Activated CD8-positive, alpha-beta memory T cell treated with anti-CD3 and anti-CD28 coated beads for 4 hours (primary cell): ENCODE measurements around the gene TRIOBP.

Source experiments
- DNase-seq, 2 donors: peaks; one replicate each; pipeline ENCODE4 v3.0.0-alpha.2; 2020; ENCODE audit warnings: low read depth in 2 of 2

The TRIOBP gene

GRCh38 chr22:37664249-37665101, 32.4 kb upstream of the TRIOBP start:
- DNase-seq, result no peak

DNA sequence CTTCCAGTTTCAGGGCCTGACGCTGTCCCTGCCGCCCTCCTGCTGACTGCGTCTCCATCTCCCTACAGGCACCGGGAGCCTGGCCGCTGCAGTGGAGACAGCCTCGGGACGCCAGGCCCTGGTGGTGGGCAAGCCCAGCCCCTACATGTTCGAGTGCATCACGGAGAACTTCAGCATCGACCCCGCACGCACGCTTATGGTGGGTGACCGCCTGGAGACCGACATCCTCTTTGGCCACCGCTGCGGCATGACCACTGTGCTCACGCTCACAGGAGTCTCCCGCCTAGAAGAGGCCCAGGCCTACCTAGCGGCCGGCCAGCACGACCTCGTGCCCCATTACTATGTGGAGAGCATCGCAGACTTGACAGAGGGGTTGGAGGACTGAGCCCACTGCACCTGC, 31.4 kb upstream of the TRIOBP start:
- DNase-seq, result no peak

DNA sequence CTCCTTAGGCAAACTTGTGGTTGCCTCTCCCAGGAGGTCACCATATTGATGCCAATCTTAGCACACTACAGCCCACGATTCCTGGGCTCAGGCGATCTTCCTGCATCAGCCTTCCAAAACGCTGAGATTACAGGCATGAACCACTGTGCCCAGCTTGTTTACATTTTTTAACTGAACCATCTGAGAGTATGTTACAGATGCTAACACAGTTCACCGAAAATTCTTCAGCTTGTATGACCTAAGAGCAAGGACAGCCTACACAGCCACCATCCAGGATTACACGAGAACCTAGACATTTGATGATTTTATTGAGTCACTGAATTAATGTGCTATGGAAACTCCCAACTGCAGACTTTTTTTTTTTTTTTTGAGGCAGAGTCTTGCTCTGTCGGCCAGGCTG, 27.3 kb upstream of the TRIOBP start:
- DNase-seq, result no peak

DNA sequence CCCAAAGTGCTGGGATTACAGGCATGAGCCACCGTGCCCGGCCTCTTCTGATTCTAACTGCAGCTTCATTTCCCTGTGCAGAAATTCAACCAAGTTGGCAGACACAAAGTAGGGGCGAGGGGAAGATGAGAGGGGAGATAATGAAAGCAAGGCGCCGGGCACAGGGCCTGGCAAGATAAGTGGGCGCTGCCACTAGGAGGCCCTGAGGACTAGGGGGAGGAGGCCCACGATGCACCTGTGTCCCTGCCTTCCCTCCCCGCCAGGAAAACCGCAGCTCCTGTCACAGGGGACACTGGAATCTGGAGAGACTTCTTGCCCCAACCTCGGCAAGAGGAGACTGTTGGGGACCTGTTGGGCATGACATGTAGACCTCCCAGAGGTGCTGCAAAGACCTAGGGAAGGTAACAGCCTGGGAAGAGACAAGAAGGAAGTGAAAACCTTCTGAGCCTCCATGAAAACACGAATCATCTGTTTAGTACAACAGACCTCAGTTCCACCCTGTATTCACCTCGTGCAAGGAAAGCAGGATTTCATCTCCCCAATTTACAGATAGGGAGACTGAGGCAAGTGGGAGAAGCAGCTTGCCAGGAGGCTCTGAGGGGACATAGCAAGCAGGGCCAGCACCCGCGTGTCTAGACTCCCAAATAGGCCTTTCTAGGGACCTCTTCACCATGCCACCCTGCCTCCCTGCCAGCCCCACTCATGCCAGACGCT, 24.5 kb upstream of the TRIOBP start:
- DNase-seq, result no peak

DNA sequence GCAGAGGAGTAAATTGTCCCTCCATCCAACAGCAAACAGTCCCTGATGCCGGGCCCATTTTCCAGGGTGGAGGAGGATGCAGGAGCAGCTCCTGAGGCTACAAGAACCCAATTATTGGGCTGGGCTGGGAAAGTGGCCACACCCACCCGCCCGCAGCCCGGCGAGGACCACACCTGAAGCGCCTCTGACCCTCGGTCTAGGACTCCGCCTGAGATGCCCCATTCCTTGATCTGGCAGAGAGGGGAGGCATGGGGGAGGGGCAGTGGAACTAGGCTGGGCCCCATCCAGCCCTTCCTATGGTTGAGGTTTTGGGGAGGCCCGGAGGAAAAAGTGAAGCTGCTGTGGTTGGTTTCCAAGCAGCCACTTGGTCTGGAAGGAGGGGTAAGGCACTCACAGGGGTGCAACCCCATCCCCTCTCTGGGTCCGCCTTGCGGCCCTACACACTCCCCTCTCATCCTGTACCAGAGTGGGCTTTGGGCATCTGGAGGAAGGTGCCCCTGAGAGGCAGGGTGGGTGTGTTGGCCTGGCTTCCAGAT, 23.9 kb upstream of the TRIOBP start:
- no peak for DNase-seq

DNA sequence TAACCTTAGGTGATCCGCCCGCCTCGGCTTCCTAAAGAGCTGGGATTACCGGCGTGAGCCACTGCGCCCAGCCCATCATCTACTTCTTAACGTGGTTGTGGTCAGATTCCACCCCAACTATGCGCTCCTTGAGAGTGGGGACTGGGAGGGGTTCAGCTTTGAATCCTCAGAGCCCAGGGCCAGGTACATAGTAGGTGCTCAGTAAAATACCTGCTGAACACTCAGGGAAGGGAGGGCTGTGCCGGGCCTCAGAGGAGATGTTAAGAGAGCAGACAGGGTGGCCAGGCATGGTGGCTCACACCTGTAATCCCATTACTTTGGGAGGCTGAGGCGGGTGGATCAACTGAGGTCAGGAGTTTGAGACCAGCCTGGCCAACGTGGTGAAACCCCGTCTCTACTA, 22.6 kb upstream of the TRIOBP start:
- DNase-seq, result no peak

DNA sequence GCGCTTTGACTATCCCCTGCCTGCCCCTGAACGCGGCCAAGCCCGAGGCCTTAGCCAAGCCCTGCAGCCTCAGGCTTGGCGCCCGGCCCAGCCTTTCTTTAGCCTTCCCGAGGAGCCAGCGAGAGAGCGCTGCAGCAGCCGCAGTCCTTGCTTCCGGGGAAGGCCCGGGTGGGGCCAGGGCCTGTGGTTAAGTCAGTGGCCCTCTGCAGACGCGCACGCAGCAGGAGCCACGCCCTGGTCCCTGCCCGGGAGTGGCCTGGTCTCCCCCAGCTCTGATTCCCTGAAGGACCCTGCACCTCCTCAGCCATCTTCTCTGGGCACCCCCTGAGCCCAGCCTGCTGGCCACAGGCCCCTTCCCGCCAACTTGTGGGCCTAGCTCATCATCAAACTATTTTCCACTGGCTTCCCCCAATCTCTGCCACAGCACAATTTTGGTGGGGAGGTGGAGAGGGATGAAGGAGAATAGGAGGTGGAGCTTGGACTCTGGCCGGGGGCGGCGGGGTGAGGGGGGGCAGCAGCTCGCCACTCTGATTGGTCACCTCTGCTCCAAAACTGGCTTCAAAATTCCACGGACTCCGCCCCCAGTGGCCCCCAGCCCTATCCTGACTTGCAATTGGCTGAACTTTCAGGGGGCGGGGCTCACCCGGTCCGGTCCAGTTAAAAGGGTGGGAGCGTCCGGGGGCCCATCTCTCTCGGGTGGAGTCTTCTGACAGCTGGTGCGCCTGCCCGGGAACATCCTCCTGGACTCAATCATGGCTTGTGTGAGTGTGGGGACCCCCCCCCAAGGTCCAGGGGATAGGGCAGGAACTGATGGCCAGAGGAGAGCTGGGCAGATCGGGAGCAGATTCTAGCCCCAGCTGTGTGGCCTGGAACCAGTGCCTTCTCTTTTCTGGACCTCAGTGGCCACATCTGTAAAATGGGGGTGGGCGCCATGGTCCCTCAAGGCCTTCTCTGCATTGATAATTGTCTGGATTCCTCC, 21.6 kb upstream of the TRIOBP start, which contains the start of gene LGALS1:
Gene LGALS1, plus strand, starts transcription at position 686 of the 979 bp plus-strand sequence. Its CDS starts 67 bp downstream, at position 753.
- peak in 1 of 2 donors; percentile 39 for DNase-seq

DNA sequence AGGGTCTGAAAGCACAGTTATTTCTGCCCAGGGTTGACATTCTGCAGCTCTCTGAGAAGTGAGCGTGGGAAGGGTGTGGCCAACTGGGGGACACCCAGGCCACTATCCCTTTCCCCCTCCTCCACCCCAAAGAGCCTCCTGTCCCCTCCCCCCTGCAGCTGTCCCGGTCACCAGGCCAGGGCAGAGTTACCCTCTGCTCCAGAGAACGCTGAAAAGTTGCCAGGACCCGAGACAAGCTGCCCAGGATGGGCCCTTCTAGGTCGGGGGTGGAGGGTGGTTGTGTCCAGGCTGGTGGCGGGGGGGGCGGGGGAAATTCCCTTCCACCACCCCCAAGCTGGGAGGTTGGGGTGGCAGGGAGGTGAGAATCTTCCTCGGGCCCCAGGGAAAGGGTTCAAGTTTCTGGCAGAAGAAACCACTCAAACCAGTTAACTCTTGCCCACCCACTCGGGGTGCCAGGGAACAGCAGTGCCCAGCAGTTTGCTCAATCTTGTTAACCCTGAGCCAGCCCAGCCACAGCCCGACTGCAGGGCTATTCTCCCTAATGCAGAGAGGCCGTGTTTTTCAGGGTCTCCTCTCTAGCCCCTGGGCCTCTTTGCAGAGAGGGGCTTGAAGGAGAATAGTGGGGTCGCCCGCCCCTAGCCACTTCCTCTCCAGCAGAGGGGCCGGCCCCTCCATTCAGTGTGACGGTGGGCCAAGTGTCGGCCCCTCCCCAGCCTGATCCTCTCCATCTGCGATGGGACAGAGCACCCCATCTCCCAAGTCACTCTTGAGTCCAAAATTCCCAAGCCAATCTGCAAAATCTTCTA, 20.7 kb upstream of the TRIOBP start:
- no peak for DNase-seq

DNA sequence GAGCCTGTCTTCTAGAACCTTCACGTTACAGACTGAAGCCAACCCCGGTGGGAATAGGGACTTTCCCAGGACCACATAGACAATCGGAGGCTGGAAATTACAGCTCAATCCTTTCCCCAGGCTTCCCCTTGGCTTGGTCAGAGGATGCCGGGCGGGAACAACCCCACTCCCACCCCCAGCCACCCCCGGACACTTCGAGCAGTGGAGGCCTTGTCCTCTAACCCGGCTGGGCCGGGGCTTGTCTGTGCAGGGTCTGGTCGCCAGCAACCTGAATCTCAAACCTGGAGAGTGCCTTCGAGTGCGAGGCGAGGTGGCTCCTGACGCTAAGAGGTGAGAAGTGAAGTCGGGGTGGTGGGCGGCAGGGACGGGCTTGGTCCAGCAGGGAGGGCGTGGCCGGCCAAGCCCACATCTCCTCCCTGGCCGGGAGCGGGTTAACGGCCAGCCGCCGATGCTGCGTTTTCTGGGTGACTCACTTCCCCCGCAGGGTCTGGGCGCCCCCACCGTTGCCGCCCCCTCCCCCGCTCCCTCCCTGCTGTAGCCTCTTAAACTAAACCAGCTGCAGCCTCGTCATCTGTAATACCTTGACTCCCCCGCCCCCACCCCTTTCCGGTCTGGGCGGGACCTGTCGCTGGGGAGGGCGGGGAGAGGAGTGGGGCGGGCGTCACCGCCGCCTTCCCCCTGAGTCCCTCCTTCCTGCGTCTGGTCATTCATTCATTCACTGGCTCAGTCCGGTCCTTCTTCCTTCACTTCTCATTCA, 19.9 kb upstream of the TRIOBP start:
- peak; percentile 89 to 94 for DNase-seq

DNA sequence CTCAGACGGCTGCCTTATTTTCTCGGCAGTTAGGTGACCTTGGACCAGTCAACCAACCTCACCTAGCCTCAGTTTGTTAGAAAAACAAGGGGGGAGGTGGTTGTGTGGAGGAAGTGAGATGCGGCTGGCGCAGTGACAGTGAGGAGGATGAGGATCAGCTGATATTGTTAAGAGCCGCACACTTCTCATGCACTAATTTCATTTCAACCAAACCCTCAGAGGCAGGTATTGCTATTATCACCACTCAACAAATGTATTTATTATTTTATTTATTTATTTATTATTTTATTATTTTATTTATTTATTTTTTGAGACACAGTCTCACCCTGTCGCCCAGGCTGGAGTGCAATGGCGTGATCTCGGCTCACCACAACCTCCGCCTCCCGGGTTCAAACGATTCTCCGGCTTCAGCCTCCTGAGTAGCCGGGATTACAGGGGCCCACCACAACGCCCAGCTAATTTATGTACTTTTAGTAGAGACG, 19.3 kb upstream of the TRIOBP start:
- DNase-seq, result no peak

DNA sequence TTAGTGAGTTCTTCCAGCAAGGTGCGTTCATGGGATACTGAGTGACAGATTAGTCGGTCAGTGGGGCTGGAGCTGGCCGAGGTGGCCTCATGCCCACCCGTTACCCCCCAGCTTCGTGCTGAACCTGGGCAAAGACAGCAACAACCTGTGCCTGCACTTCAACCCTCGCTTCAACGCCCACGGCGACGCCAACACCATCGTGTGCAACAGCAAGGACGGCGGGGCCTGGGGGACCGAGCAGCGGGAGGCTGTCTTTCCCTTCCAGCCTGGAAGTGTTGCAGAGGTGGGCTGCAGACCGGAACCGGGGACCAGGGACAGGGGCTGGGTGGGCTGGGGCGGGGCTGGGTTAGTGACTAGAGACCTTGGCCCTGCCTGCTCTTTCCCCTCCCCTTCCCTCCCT, 18.5 kb upstream of the TRIOBP start:
- no peak for DNase-seq

DNA sequence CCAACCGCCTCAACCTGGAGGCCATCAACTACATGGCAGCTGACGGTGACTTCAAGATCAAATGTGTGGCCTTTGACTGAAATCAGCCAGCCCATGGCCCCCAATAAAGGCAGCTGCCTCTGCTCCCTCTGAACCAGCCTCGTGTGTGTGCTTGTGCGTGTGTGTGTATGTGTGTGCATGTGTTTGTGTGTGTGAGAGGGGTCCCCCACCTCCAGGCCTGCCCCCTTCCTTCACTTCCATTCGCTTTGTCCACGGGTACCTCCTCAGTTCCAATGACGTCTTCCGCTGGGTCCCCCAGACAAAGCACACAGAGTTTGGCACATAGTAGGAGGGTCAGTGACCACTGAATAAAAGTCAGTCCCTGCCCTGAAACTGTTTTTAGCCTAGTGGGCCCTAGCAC, 17.2 kb upstream of the TRIOBP start:
- no peak for DNase-seq

- no peak for DNase-seq
These were observed 16.5 kb upstream of the TRIOBP start for GRCh38 chr22:37680191-37680851.

DNA sequence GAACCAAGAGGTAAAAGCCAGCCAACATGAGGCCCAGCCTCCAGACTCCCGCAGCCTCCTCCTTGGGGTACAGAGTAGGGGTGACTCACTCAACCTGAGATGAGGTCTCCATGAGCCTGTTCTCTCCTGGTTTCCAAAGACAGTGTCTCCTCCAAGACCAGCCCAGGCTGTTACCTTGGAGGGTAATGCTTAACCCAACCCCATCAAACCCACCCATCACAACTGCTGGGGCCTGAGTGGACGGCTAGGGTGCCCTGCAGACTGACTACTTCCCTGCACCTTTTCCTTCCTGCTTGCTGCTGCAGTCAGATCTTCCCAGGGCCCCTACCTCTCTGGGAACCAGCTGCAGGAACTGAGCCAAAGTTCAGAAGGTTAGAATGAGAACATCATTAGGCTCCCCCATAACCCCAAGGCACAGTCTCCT, 15.8 kb upstream of the TRIOBP start:
- no peak for DNase-seq

- DNase-seq, result peak in 1 of 2 donors; percentile 57
These were observed 15.2 kb upstream of the TRIOBP start for GRCh38 chr22:37681556-37682049.

DNA sequence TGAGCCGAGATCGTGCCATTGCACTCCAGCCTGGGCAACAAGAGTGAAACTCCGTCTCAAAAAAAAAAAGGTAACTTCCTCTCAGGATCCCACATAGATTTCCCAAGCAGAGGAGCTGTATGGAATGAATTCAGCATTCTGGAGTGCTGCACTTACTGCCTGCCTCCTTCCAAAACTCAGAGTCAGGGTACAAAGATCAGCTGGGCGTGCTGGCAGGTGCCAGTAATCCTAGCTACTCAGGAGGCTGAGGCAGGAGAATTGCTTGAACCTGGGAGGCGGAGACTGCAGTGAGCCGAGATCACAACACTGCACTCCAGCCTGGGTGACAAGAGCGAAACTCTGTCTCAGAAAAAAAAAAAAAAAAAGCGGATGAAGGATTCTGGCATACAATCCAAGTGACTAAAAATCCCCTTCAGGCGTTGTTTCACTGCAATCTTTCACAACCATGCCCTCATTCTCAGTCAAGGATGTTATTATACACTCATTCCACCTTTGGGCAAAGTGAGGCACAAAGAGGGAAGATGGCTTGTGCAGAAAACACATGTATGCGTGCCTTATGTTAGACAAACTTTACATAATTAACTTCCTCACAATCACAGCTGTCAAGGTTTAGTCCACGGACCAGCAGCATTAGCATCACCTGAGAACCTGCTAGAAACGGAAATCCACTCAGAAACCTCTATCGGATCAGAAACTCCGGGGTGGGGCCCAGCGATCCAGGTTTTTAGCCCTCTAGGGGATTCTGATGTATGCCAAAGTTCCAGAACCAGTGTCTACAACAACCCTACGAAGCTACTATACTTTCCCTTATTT, 11.8 kb upstream of the TRIOBP start:
- no peak for DNase-seq

DNA sequence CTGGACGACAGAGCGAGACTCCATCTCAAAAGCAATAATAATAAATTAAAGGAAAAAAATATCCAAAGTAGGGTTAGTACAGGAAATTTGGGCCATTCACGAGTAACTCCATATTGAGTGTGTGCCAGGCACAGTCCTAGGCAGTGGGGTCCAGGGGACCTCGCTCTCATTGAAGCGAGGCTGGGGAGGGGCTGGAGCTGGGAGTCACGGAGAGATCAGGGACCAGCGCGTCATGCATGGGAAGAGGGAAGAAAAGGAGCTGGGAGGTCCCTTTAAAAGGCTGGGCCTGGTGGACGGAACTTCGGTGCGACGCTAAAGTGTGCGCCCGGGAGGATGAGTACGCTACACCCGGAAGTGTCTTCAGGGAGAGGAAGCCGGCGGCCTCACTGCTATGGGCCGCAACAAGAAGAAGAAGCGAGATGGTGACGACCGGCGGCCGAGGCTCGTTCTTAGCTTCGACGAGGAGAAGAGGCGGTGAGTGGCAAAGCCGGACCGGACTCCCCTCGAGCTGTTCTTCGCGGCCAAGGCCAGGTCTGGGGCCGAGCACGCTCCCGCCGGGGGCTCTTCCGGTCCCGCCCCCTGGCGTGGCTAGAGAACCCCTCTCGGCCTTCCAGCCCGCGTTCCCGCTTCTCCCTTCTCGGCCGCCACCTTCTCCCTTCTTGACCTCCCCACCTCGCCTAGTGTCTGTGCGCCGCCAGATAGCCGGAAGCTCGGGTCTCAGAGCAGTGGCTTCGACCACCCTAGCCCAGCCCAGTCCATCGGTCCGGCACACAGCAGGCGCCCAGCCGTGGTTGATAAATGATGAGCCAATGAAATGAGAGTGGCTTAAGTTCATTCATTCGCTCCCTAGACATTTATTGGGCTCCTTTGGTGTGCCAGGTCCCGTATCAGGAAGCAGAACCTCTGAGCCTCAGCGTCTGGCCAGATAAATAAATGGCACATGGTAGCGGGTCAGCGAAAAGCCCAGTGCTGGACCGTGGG, 10.6 kb upstream of the TRIOBP start, which contains the start of gene NOL12:
Gene NOL12, plus strand, starts transcription at position 342 of the 981 bp plus-strand sequence. Its CDS starts 50 bp downstream, at position 392.
- peak; percentile 54 to 59 for DNase-seq
